Nephron progenitor cell (in vitro differentiated cells): ENCODE results near the gene EP400.
A peak's percentile ranks its signal among the peaks of the same experiment; 100 is the strongest.

ENCODE experiments used
- DNase-seq: peaks from one replicate; pipeline ENCODE4 v3.0.0; 2021
- H3K27ac Mint-ChIP-seq: 2 replicates; pipeline ENCODE4 v1.8.0; 2021; ENCODE audit warnings: mild to moderate bottlenecking, moderate library complexity, mixed read lengths
- H3K27me3 Mint-ChIP-seq: 2 replicates; pipeline ENCODE4 v1.8.0; 2021; ENCODE audit warnings: mild to moderate bottlenecking, low read depth, mixed read lengths; ENCODE audit not compliant: poor library complexity
- H3K36me3 Mint-ChIP-seq: 2 replicates; pipeline ENCODE4 v1.8.0; 2021; ENCODE audit warnings: low read depth, mixed read lengths
- H3K4me1 Mint-ChIP-seq: 2 replicates; pipeline ENCODE4 v1.8.0; 2021; ENCODE audit warnings: mixed read lengths
- H3K4me3 Mint-ChIP-seq: 2 replicates; pipeline ENCODE4 v1.8.0; 2021; ENCODE audit warnings: mild to moderate bottlenecking, moderate library complexity, mixed read lengths
- H3K9me3 Mint-ChIP-seq: 2 replicates; pipeline ENCODE4 v1.8.0; 2021; ENCODE audit warnings: mild to moderate bottlenecking, moderate library complexity, mixed read lengths
- TF ChIP-seq, protein P1 (sequence below): fragments of 200-600 bp; sonication (generic); IDR thresholded peaks from 2 replicates; pipeline ENCODE4 v1.5.0; 2021; ENCODE audit warnings: antibody characterized with exemption

The EP400 gene

DNA sequence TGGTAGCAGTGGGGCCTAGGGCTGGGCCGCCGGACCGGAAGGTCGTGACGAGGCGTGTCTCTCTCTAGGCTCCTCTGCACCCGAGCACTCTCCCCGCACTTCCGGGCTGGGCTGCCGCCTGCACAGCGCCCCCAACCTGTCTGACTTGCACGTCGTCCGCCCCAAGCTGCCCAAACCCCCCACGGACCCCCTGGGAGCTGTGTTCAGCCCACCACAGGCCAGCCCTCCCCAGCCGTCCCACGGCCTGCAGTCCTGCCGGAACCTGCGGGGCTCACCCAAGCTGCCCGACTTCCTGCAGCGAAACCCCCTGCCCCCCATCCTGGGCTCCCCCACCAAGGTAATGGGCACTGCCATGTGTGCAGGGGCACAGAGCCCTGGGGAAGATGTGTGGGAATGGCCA, 33.9 kb upstream of the EP400 start:
- Mint-ChIP-seq H3K4me1 (no peaks in the 10 kb centered on the region), H3K4me3 (no peak overlapping the region), H3K27me3 (no peaks in the 10 kb centered on the region), H3K36me3 (peaks cover 8% of the 10 kb centered on the region), H3K9me3 (no peaks in the 10 kb centered on the region), H3K27ac (no peak overlapping the region)
- DNase-seq: no peak
- TF ChIP-seq, protein P1, sequence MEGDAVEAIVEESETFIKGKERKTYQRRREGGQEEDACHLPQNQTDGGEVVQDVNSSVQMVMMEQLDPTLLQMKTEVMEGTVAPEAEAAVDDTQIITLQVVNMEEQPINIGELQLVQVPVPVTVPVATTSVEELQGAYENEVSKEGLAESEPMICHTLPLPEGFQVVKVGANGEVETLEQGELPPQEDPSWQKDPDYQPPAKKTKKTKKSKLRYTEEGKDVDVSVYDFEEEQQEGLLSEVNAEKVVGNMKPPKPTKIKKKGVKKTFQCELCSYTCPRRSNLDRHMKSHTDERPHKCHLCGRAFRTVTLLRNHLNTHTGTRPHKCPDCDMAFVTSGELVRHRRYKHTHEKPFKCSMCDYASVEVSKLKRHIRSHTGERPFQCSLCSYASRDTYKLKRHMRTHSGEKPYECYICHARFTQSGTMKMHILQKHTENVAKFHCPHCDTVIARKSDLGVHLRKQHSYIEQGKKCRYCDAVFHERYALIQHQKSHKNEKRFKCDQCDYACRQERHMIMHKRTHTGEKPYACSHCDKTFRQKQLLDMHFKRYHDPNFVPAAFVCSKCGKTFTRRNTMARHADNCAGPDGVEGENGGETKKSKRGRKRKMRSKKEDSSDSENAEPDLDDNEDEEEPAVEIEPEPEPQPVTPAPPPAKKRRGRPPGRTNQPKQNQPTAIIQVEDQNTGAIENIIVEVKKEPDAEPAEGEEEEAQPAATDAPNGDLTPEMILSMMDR: no peak

GRCh38 chr12:131916306-131917138, 33.2 kb upstream of the EP400 start:
- Mint-ChIP-seq H3K36me3 (peaks cover 8% of the 10 kb centered on the region), H3K27ac (no peak overlapping the region), H3K9me3 (no peaks in the 10 kb centered on the region), H3K4me1 (no peaks in the 10 kb centered on the region), H3K27me3 (no peaks in the 10 kb centered on the region), H3K4me3 (no peak overlapping the region)
- DNase-seq: no peak
- TF ChIP-seq, protein P1: no peak

DNA sequence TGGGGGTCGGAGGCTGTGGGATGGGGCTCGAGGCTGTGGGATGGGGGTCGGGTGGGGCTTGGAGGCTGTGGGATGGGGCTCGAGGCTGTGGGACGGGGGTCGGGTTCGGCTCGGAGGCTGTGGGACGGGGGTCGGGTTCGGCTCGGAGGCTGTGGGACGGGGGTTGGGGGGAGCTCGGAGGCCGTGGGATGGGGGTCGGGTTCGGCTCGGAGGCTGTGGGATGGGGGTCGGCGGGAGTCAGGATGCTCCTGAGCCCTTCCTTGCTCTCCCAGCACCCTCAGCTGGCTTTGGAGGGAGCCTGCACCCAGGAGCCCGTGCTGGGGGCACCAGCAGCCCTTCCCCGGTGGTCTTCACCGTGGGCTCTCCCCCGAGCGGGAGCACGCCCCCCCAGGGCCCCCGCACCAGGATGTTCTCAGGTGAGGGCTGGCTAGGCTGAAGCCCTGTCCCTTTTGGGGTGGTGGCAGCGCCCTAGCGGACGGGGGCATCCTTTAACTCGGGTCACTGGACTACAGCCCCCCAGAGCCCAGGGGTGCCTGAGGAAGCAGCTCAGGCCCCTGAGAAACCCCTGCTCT, 32.5 kb upstream of the EP400 start:
- Mint-ChIP-seq H3K27me3 (no peaks in the 10 kb centered on the region), H3K4me1 (no peaks in the 10 kb centered on the region), H3K36me3 (peaks cover 8% of the 10 kb centered on the region), H3K27ac (no peak overlapping the region), H3K9me3 (no peaks in the 10 kb centered on the region), H3K4me3 (no peak overlapping the region)
- peak; percentile 40 for DNase-seq
- TF ChIP-seq, protein P1: no peak

- Mint-ChIP-seq H3K27me3 (no peaks in the 10 kb centered on the region), H3K4me3 (no peak overlapping the region), H3K4me1 (no peaks in the 10 kb centered on the region), H3K27ac (no peak overlapping the region), H3K9me3 (no peaks in the 10 kb centered on the region), H3K36me3 (peaks cover 8% of the 10 kb centered on the region)
- no peak for DNase-seq
- TF ChIP-seq, protein P1: no peak
Observed at GRCh38 chr12:131917711-131918306, 31.9 kb upstream of the EP400 start.

DNA sequence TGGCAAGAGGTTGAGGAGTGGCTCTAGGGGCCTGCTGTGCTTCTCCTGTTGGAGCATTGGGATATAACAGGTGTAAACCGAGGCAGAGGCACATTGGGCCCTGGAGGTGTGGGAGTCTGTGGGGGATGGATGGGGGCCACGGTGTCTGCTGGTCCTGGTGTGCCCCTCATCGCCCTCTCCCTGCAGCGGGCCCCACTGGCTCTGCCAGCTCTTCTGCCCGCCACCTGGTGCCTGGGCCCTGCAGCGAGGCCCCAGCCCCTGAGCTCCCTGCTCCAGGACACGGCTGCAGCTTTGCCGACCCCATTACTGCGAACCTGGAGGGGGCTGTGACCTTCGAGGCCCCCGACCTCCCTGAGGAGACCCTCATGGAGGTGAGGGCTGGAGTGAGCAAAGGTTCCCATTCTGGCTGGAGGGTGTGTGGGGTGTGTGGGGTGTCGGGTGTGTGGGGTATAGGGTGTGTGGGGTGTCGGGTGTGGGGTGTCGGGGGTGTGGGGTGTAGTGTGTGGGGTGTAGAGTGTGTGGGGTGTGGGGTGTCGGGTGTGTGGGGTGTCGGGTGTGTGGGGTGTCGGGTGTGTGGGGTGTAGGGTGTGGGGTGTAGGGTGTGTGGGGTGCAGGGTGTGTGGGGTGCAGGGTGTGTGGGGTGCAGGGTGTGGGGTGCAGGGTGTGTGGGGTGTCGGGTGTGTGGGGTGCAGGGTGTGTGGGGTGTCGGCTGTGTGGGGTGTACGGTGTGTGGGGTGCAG, 31.3 kb upstream of the EP400 start:
- TF ChIP-seq, protein P1: no peak
- no peaks in the 10 kb centered on the region for H3K4me1 Mint-ChIP-seq
- H3K4me3 Mint-ChIP-seq: no peak overlapping the region
- DNase-seq: no peak
- peaks cover 8% of the 10 kb centered on the region for H3K36me3 Mint-ChIP-seq
- H3K27ac Mint-ChIP-seq: no peak overlapping the region
- no peaks in the 10 kb centered on the region for H3K27me3 Mint-ChIP-seq
- no peaks in the 10 kb centered on the region for H3K9me3 Mint-ChIP-seq
